GM19463 (cell line): ENCODE results near the gene METTL15.
"Not testable (repeated sequence)": the region's sequence is repeated elsewhere in the genome, so short reads cannot be mapped to it uniquely, and the experiment has no call there.

Experiments
- ATAC-seq: cut with Tn5 transposase; IDR thresholded peaks from one replicate; pipeline ENCODE4 v1.9.1; 2021; ENCODE audit warnings: mild to moderate bottlenecking, moderate library complexity; ENCODE audit not compliant: unreplicated experiment

The METTL15 gene

DNA sequence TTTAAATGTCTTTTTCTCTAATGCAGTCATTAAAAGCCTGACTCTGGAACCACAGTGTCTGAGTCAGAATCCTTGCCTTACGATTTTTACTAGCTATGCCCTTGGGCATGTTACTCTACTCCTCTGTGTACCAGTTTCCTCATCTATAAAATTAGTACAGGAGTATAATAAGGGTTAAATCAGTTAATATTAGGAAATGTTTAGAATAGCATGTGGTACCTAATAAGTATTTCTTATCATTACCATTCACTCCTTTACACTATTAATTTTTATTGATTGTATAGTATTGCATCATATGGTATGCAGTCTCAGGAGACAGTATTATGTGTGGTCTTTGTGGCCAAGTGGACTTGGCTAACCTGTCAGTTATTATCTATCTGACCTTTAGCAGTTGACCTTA, 68.2 kb downstream of the METTL15 start:
- no peak for ATAC-seq

DNA sequence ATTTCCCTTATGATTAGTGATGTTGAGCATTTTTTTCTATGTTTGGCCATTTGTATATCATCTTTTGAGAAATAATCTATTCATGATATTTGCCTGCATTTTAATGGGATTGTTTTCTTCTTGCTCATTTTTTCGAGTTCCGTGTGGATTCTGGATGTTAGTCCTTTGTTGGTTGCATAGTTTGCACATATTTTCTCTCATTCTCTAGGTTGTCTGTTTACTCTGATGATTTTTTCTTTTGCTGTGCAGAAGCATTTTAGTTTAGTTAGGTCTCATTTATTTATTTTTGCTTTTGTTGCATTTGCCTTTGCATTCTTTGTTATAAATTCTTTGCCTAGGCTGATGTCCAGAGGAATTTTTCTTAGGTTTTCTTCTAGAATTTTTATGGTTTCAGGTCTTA, 87.3 kb downstream of the METTL15 start:
- ATAC-seq, result no peak

DNA sequence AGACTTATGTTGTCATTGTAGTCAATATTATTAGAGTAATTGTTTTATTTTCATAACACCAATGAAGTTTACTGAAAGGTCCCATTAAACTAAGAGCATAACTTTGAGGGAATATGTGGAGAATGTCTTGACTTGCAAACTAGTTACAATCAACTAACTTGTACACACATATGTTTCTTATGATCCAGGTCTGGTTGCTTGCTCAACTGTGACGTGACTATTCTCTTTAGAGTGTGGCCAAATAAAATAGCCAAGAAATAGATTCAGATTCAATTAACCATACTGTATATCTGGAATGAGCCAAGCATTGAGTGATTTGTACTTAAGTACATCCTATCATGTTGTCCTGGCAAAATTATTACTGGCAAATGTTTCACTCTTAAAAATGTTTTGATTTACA, 101.7 kb downstream of the METTL15 start:
- ATAC-seq, result no peak

DNA sequence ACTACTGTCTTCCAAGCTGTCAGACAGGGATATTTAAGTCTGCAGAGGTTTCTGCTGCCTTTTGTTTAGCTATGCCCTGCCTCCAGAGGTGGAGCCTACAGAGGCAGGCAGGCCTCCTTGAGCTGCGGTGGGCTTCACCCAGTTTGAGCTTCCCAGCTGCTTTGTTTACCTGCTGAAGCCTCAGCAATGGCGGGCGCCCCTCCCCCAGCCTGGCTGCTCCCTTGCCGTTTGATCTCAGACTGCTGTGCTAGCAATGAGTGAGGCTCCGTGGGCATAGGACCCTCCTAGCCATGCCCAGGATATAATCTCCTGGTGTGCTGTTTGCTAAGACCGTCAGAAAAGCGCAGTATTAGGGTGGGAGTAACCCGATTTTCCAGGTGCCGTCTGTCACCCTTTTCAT, 113.9 kb downstream of the METTL15 start:
- not testable (repeated sequence) for ATAC-seq

DNA sequence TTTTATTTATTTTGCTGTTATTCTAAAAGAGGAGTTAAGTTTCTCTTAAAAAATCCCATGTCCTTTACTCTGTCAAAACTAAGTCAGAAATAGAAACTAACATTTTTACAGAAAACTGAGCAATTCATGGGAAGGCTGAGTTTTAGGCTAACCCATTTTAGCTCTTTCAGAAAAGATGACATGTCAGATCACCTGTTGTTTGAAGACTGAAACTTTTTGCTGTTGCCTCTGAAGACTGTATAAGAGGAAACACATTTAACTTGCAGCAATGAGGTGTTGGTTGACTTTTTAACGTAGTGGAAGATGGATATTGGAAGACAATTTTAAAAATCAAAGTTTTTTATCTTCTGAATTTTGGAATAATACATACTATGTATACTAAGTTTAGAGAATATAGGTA, 115.4 kb downstream of the METTL15 start:
- ATAC-seq, result no peak

DNA sequence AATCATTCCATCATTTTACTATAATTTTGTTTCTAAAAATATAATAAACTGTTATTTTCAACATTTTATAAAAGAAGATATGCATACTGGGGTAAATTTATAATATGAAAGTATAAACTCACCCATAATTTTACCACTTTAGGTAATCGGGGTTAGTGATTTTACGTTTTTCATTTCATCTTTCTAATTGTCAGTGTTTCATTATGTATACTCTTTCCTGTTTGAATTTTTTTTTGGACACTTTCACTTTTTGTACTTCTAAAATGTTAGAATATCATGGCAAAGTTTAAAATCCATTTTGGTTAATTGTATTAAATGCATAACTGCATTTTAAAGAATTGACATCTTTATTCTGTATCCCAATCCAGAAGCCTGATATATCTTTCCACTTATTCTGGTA, 115.8 kb downstream of the METTL15 start:
- no peak for ATAC-seq

DNA sequence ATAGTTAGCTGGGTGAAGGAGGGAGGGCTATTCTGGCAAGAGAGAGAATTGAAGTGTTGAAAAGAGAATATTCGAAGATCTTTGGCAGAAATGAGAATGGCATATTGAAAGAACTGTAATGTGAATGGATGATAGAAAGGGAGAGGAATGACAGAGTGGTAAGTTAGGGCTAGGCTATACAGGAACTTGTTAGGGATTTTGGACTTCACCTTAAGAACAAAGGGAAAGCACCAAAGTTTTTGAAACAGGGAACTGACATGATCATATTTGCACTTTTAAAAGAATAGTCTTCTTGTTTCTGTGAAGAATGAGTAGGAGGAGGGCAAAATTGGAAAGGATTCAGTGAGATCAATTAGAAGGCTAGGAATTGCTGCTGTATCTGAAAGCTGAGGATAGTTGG, 119.3 kb downstream of the METTL15 start:
- ATAC-seq, result no peak

DNA sequence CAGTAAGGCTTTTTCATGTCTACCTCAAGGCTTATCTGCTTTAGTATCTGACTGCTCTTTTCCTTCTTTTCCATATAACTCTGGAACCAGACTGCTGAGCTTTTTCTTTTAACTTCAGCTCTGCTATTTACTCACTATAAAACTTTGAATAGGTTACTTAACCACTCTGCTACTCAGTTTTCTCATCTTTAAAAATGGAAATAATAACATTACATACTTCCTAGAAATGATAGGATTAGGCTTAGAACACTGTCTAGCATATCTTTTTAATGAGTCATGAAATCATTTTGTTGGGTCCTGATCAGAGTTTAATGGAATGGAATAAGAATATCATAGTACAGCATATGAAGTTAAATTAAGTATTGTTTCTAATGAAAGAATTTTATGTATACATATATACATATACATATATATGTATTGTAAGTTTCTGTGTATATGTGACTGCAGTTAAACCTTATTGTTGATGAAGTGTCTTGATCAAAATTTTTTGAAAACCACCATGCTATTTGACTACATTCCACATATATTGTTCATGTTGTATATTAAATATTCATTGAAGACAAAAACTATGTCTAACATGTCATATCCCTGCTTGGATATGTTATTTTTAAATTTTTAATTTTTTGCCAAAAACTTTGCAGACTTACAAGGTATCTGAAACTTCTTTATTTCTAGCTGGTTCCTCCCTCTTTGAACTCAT, 120.2 kb downstream of the METTL15 start:
- no peak for ATAC-seq

DNA sequence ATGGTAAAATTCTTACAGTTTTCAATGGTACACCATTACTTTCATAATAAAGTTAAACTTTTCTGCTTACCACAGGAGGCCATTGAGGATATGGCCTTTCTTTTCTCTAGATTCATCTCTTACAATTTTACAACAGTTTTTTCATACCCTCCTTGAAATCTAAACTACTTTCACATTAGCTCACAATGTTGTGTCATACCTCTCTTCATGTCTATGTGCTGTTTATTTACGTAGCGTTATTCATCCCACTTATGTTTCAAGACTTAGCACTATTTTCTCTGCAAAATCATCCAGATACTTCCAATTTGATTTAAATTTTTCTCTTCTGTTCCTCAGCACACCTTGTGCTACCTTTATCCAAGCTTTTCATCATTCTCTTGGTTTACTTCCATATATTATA, 123.3 kb downstream of the METTL15 start:
- ATAC-seq, result no peak

DNA sequence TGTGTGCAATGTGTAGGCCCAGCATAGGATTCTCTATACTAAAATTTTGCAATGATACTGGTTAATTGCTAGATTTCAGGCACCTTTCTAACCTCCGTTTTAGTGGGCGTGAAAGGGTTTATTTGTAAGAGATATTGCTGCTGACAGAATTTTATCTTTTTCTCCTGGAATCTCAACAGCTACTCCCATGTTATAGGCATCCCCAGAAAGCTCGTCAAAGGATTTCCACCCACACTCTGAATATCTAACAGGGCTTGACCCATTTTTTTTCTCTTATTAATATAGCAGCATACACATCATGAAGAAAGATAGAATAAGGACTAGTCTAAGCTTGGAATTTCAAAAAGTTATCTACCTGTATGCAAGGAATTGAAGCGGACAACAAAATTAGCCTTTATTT, 124.5 kb downstream of the METTL15 start:
- no peak for ATAC-seq

DNA sequence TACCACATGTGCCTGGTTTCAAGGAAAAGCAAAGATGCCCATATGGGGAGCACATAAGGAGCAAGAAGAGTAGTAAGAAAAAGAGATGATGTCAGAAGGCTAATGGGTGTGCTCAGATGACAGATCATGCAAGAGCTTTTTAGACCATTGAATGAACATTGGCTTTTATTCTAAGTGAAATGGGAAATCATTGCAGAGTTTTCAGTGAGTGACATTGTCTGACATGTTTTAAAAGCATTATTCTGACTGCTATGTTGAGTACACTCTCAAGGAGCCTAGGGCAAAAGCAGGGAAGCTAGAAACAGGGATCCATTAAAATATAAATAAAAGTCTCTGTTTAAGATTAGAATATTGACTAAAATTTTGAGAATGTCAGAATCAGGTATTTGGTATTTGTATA, 133.6 kb downstream of the METTL15 start:
- no peak for ATAC-seq

DNA sequence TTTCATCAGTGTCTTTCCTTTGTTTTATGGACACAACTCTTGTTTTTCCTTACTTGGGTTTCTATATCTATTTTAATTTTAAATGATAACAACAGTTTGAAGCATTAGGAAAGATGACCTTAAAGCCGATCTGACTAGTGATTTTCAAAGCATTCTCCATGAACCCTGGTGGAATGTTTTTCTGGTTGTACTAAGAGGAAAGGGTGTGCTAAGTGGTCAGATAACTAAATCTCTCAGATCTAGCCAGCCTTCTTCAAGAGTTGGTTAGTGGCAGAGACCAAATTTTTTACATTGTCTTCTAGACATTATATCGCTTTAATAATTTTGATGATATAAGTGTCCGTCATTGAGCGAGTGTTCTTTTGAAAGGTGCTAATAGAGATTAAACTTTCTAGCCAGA, 134.4 kb downstream of the METTL15 start:
- no peak for ATAC-seq

DNA sequence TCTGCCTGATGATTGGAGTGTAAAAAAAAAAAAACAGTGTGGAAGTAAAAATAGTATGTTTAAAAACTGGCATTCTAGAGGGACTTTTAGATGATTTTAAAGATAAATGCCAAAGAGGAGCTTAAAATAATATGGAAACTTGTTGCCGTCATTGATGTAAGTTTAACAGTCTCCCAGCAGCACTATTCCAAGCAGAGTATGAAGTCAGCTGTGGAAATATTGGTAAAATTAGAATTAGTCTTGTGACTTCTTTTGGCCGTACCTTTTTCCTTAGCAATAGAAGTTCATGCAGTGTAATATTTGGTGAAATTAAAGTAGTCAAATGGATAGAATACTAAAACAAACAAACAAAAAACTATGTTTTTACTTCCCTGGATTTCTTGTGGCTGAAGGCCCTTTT, 134.9 kb downstream of the METTL15 start:
- ATAC-seq, result no peak

DNA sequence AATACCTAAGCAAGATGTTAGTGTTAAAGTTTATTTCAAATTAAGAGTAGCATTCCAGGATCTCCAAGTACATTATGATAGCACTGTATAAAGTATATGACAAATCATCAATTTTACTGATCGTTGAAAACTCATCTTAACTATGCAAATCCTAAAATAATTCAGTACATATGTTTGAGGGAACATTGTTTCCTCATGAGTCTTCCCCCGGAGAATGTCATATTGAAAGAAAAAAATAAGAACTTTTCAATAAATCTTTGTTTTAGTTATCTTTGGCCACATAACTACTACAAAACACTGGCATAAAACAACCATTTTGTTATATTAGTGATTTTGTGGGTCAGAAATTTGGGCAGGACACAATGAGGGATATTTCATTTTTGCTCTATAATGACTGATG, 135.4 kb downstream of the METTL15 start:
- ATAC-seq, result no peak

DNA sequence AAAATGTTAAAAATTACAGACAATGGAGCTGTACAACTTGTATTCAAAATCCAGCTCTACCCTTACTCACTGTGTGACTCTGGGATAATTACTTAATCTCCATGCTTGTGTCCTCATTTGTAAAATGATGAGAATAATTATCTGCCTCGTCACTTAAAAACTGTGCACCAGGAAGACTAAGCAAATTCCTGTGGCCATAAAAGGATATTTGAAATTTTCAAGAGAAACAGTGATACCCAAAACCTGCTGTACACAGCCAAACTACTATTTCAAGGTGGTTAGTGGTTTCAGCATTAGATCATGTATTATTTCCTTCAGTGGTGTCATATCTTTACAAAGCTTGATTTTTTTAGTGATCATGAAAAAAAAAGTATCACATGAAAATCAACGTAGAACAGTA, 136.9 kb downstream of the METTL15 start:
- no peak for ATAC-seq

DNA sequence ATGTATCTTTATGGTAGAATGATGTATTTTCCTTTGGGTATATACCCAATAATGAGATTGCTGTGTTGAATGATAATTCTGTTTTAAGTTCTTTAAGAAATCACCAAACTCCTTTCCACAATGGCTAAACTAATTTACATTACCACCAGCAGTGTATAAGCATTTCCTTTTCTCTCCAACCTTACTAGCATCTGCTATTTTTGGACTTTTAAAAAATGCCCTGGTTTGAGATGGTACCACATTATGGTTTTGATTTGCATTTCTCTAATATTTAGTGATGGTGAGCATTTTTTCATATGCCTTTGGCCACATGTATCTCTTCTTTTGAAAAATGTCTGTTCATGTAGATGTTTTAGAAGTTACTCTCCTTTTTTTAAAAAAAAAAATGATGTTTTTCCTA, 142.0 kb downstream of the METTL15 start:
- no peak for ATAC-seq

DNA sequence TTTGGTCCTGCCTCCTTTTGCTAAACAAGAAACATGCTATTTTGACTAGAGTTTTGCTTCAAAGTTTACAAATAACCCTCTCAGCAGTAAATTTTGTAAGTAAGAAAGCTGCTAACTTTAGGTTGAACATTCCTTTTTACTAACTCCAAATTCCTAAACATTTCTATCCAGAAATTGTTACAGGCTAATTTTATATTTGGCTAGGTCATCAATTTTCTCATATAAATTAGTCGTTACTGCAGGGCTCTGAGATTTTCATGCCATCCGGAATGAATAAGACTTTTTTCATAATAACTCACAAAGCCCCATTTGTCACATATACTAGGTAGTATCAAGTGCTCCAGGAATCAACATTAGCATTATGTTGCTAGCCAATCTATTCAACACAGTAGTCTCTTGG, 143.1 kb downstream of the METTL15 start:
- ATAC-seq, result no peak

DNA sequence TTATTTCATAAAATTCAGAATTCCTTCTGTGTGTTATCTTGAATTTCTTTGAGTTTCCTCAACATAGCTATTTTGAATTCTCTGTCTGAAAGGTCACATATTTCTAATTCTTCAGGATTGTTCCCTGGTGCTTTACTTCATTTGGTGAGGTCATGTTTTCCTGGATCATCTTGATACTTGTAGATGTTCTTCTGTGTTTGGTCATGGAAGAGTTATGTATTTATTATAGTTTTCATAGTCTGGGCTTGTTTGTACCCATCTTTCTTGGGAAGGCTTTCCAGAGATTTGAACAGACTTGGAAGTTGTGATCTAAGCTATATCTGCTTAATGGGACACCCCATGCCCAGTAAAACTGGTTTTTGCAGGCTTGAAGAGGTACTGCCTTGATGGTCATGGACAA, 149.6 kb downstream of the METTL15 start:
- no peak for ATAC-seq

DNA sequence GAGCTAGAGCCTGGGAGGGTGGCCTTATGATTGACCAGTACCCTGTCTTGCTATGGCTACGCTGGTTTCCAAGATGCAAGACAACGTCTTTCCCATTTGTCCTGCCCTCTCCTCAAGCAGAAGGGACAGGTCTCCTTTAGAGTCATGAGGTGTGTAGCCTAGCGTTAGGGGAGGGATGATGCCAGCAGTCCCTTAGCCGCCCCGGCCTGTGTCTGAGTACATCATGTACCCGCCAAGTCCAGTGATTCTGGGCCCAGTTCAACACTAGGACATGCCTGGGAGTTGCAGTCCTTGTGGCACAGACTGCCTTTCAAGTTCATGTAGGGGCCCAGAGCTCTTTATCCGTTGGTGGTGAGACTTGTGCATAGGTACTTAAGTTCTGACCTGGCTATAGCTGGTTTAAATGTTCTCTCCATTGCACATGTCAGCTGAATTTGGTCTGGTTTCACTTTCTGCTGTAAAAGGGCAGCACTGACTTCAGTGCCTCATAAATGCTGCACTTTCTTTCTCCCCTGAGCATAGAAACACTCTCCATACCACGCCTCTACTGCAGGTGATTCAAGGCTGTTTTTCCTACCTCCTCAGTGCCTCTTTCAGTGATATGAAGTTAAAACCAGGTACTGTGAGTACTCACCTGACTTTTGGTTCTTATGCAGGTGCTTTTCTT, 151.1 kb downstream of the METTL15 start:
- ATAC-seq, result peak; percentile 79

DNA sequence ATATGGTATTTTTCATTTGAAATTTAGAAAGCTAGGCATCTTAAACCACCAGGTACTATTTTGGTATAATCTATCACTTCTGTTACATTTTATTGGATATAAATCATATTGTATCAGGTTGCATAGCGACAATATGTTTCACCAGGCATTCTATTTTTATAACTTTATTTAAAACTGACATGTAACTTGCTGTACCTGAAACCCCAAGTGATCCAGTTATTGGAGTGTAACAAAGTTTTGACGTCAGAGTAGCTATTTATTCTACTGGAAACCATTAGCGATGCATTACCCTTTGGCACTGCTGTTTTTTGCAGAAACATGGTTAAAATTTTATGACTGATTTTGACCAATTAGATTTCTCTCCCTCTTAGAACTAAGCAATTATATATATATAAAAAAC, 160.7 kb downstream of the METTL15 start:
- ATAC-seq, result no peak

DNA sequence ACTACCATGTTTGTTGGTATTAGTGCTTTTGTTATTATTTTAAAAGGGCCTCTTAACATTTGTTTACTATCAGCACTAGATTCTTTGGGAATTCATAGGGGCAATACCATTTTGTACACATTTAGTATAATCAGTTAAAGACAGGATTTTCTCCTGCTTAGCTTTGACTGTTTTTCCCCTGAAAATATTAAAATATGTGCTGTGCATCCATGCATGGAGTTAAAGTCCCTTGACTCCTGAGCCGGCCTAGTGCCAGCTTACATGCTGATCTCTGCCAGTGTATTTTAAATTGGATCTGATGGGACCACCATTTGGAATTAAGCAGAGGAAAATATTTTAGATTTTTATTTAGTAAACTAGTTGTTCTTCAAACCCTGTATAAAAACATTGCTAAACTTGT, 161.4 kb downstream of the METTL15 start:
- ATAC-seq, result no peak

DNA sequence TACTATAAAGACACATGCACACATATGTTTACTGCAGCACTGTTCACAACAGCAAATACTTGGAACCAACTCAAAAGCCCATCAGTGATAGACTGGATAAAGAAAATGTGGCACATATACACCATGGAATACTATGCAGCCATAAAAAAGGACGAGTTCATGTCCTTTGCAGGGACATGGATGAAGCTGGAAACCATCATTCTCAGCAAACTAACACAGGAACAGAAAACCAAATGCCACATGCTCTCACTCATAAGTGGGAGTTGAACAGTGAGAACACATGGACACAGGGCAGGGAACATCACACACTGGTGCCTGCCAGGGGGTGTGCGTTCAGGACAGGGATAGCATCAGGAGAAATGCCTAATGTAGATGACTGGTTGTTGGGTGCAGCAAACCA, 164.1 kb downstream of the METTL15 start:
- ATAC-seq, result not testable (repeated sequence)

DNA sequence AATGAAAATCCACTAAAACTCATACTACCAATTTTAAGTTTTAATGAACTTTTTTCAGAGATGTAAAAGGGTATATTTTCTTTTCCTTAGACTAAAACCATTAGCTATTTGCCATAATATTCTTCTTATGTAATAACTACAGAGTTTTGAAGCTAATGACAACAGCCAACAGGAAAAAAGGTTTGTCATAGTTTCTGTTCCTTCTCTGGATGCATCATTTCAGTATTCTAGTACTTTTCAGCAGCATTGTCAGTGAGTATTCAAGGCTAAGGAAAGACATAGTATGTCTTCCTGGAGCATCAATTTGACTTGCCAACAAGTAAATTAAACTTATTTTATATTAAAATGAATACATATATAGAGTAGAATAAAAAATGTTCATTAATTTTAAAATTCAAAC, 166.0 kb downstream of the METTL15 start:
- no peak for ATAC-seq
